Stimulated activated naive CD8-positive, alpha-beta T cell treated with anti-CD3 and anti-CD28 coated beads, Interleukin-15, Interleukin-2, amounts not matched to agents 100 ng/mL and 50 ng/mL, for 24 hours (primary cell): ENCODE results near the gene ARHGEF3.
A peak's percentile ranks its signal among the peaks of the same experiment; 100 is the strongest.

Experiments
- H3K27ac Mint-ChIP-seq: one replicate; pipeline ENCODE4 v1.8.0; 2021; ENCODE audit warnings: mild to moderate bottlenecking, mixed read lengths
- H3K27me3 Mint-ChIP-seq: one replicate; pipeline ENCODE4 v1.8.0; 2021; ENCODE audit warnings: mixed read lengths
- H3K36me3 Mint-ChIP-seq: one replicate; pipeline ENCODE4 v1.8.0; 2021; ENCODE audit warnings: low read depth, mixed read lengths
- H3K4me1 Mint-ChIP-seq: one replicate; pipeline ENCODE4 v1.8.0; 2021; ENCODE audit warnings: low read depth, mixed read lengths
- H3K4me3 Mint-ChIP-seq: one replicate; pipeline ENCODE4 v1.8.0; 2021; ENCODE audit warnings: mild to moderate bottlenecking, mixed read lengths
- H3K9me3 Mint-ChIP-seq: one replicate; pipeline ENCODE4 v1.8.0; 2021; ENCODE audit warnings: mixed read lengths

Gene ARHGEF3

DNA sequence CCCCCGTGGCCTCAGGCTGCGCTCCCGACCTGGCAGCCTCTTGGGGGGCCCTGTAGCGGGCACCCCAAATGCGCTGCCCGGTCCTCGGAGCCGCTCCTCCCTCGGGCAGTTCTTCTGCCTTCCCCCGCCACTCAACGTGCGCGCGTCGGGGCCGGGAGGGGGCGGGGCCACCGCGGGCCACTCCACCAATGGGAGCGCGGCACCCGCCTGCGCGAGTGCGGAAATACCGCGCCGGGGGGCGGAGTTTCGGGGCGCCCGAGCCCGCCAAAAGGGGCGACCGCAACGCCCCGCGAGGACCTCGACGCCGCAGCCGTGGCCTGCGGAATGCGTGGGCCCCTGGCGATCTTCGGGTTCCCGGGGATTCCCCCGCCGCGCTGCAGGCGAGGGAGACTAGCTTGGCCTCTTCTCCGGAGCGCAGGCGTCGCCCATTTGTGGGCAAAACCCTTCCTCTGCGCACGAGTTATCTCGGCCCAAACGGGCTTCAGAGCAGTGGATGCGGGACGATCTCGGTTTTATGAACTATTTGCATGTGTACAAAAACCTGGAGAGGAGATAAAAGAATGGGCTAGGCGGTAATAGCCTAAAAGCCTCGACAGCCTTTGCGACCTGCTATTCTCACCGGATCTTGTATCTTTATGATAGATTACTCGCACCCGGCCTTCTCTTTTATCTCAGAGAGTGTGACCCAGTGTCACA is 118.5 kb downstream of the ARHGEF3 start, which contains the start of gene TASOR:
TSS of gene TASOR (minus strand) at position 144 of the 696 bp plus-strand sequence. CDS start 259 bp downstream, outside the sequence.
- H3K9me3 Mint-ChIP-seq: peaks cover 10% of the 10 kb centered on the region
- H3K27me3 Mint-ChIP-seq: no peaks in the 10 kb centered on the region
- H3K36me3 Mint-ChIP-seq: peaks cover 49% of the 10 kb centered on the region
- H3K27ac Mint-ChIP-seq: peak within 1 kb of the TSS; percentile 93
- H3K4me1 Mint-ChIP-seq: peaks cover 48% of the 10 kb centered on the region
- H3K4me3 Mint-ChIP-seq: peak within 1 kb of the TSS; percentile 95

- peaks cover 54% of the 10 kb centered on the region for H3K36me3 Mint-ChIP-seq
- no peaks in the 10 kb centered on the region for H3K27me3 Mint-ChIP-seq
- peaks cover 10% of the 10 kb centered on the region for H3K9me3 Mint-ChIP-seq
- H3K4me3 Mint-ChIP-seq: peak overlapping the region; percentile 95
- peak overlapping the region; percentile 93 for H3K27ac Mint-ChIP-seq
- peaks cover 53% of the 10 kb centered on the region for H3K4me1 Mint-ChIP-seq
These were observed 119.2 kb downstream of the ARHGEF3 start for GRCh38 chr3:56682462-56683121.

DNA sequence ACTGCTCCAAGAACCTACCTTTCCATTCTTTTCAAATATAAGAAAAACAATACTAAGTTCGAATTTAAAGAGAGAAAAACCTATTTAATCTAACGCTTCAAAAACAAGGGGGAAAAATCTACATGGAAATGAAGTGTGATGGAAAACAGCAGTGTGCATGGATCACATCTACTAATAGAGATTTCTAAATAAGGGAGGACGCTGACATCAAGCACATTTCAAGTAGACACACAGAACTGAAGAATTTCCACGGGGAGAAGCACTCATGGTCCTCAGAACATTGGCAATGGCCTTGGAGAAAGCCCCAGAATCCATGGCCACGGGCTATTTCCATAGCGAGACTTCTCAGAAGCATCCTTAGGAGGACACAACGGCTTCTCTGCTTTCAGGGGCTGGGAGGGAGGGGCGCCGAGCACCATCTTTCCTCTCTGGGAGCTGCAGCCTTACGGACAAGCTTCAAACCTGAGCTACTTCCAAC is 119.7 kb downstream of the ARHGEF3 start:
- peaks cover 59% of the 10 kb centered on the region for H3K36me3 Mint-ChIP-seq
- peak overlapping the region; percentile 93 for H3K27ac Mint-ChIP-seq
- peak overlapping the region; percentile 95 for H3K4me3 Mint-ChIP-seq
- peaks cover 59% of the 10 kb centered on the region for H3K4me1 Mint-ChIP-seq
- no peaks in the 10 kb centered on the region for H3K27me3 Mint-ChIP-seq
- H3K9me3 Mint-ChIP-seq: peaks cover 10% of the 10 kb centered on the region

DNA sequence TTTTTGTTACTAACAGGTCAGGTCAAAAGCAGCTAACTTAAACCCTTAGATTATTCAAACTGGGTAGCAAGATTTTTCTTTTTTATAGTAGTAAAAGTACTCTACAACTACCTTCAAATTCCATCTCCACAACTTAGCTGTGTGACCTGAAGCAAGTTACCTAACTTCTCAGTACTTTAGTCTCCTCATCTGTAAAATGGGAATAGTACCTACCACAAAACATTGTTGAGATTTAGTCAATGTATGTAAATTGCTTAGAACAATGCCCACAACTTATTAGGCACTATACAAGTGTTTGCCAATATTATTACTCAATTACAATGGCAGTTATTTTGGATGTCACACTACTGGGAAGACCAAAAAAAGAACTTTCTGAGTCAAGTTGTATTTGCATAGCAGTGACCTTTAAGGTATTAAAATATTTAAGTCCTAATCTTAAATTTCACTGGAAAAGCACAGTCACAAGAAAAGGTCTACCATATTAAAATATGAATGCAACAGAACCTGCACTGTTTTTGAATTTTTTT is 121.6 kb downstream of the ARHGEF3 start:
- Mint-ChIP-seq H3K9me3 (peaks cover 10% of the 10 kb centered on the region), H3K4me1 (peaks cover 61% of the 10 kb centered on the region), H3K36me3 (peaks cover 74% of the 10 kb centered on the region), H3K4me3 (peak overlapping the region; percentile 95), H3K27me3 (no peaks in the 10 kb centered on the region), H3K27ac (no peak overlapping the region)
